ENCODE data around the gene TMEM100.
A peak's percentile ranks its signal among the peaks of the same experiment; 100 is the strongest.

TMEM100 gene

GRCh38 chr17:55740511-55741355 is 18.1 kb upstream of the TMEM100 start:
- Histone ChIP-seq H3K27me3 (ENCODE audit: insufficient read depth, poor library complexity, severe bottlenecking) (no peaks in the 10 kb centered on the region), H3K27ac (ENCODE audit: poor library complexity, severe bottlenecking) (no peak overlapping the region), H3K4me3 (ENCODE audit: severe bottlenecking) (no peak overlapping the region), H3K9me3 (ENCODE audit: severe bottlenecking) (no peaks in the 10 kb centered on the region), H3K4me1 (ENCODE audit: insufficient read depth, poor library complexity, severe bottlenecking) (peaks cover 13% of the 10 kb centered on the region), H3K36me3 (ENCODE audit: low read depth) (no peaks in the 10 kb centered on the region)
- ATAC-seq (ENCODE audit: low read depth): no peak
- DNase-seq (ENCODE audit: low spot score): no peak
- TF ChIP-seq CTCF (IDR thresholded peaks at IDR 0.05; ENCODE audit: poor library complexity, severe bottlenecking): no peak

GRCh38 chr17:55737976-55738501 is 15.4 kb upstream of the TMEM100 start:
- Histone ChIP-seq H3K27ac (ENCODE audit: poor library complexity, severe bottlenecking) (no peak overlapping the region), H3K9me3 (ENCODE audit: severe bottlenecking) (no peaks in the 10 kb centered on the region), H3K4me3 (ENCODE audit: severe bottlenecking) (no peak overlapping the region), H3K36me3 (ENCODE audit: low read depth) (no peaks in the 10 kb centered on the region), H3K27me3 (ENCODE audit: insufficient read depth, poor library complexity, severe bottlenecking) (no peaks in the 10 kb centered on the region), H3K4me1 (ENCODE audit: insufficient read depth, poor library complexity, severe bottlenecking) (peaks cover 23% of the 10 kb centered on the region)
- ATAC-seq (ENCODE audit: low read depth) (no peak), DNase-seq (ENCODE audit: low spot score) (no peak)
- no peak for TF ChIP-seq CTCF (IDR thresholded peaks at IDR 0.05; ENCODE audit: poor library complexity, severe bottlenecking)

- Histone ChIP-seq H3K36me3 (ENCODE audit: low read depth) (no peaks in the 10 kb centered on the region), H3K4me3 (ENCODE audit: severe bottlenecking) (no peak overlapping the region), H3K27ac (ENCODE audit: poor library complexity, severe bottlenecking) (no peak overlapping the region), H3K27me3 (ENCODE audit: insufficient read depth, poor library complexity, severe bottlenecking) (no peaks in the 10 kb centered on the region), H3K9me3 (ENCODE audit: severe bottlenecking) (no peaks in the 10 kb centered on the region), H3K4me1 (ENCODE audit: insufficient read depth, poor library complexity, severe bottlenecking) (peaks cover 16% of the 10 kb centered on the region)
- peak; percentile 67 for TF ChIP-seq CTCF (IDR thresholded peaks at IDR 0.05; ENCODE audit: poor library complexity, severe bottlenecking)
- ATAC-seq (ENCODE audit: low read depth): no peak
- no peak for DNase-seq (ENCODE audit: low spot score)
Observed at GRCh38 chr17:55735731-55736405, 13.2 kb upstream of the TMEM100 start.

GRCh38 chr17:55734128-55734781 is 11.6 kb upstream of the TMEM100 start:
- TF ChIP-seq CTCF (IDR thresholded peaks at IDR 0.05; ENCODE audit: poor library complexity, severe bottlenecking): no peak
- no peaks in the 10 kb centered on the region for H3K9me3 ChIP-seq (ENCODE audit: severe bottlenecking)
- peaks cover 16% of the 10 kb centered on the region for H3K4me1 ChIP-seq (ENCODE audit: insufficient read depth, poor library complexity, severe bottlenecking)
- no peaks in the 10 kb centered on the region for H3K36me3 ChIP-seq (ENCODE audit: low read depth)
- peak overlapping the region; percentile 23 for H3K27ac ChIP-seq (ENCODE audit: poor library complexity, severe bottlenecking)
- no peak overlapping the region for H3K4me3 ChIP-seq (ENCODE audit: severe bottlenecking)
- ATAC-seq (ENCODE audit: low read depth) (peak; percentile 91), DNase-seq (ENCODE audit: low spot score) (no peak)
- no peaks in the 10 kb centered on the region for H3K27me3 ChIP-seq (ENCODE audit: insufficient read depth, poor library complexity, severe bottlenecking)
